Omental fat pad (tissue), 4 donors: ENCODE data around the gene TFDP1. TPM values are rescaled to one million over a fixed set of nuclear protein-coding genes. Genes with fewer than 3 reads are reported as not detected.

ENCODE experiments used
- ATAC-seq: fragments of 150-250 bp; one replicate; pipeline ENCODE4 v1.9.1; 2016; ENCODE audit warnings: mild to moderate bottlenecking, moderate library complexity; ENCODE audit not compliant: low FRiP score
- DNase-seq: peaks from one replicate; pipeline ENCODE4 v3.0.0-alpha.2; 2019; ENCODE audit warnings: low spot score
- CTCF ChIP-seq, 3 donors: fragments of 450-650 bp; IDR thresholded peaks; one replicate each; pipeline ENCODE4 v1.5.1; 2016 to 2017; ENCODE audit warnings: antibody characterized with exemption in 3 of 3, mild to moderate bottlenecking in 3 of 3, moderate library complexity in 2 of 3
- total RNA-seq, 4 donors: library from RNA; depleted of rRNA; stranded (reverse); fragments of >200 nt; gene quantifications; one replicate each; pipeline ENCODE4 v1.1.0, GENCODE V29; 2016

The TFDP1 gene
- total RNA-seq, 4 donors from 2014 or later = 32.6 to 59.6 (median 44.4) TPM

GRCh38 chr13:113550453-113550852, 34.1 kb upstream of the TFDP1 start:
- ATAC-seq (no peak), DNase-seq (no peak)
- TF ChIP-seq CTCF (IDR thresholded peaks at IDR 0.05) = no peak

- TF ChIP-seq CTCF (IDR thresholded peaks at IDR 0.05) = no peak
- ATAC-seq (no peak), DNase-seq (no peak)
These were observed 33.2 kb upstream of the TFDP1 start for GRCh38 chr13:113551081-113552000.

- ATAC-seq (no peak), DNase-seq (no peak)
- no peak for TF ChIP-seq CTCF (IDR thresholded peaks at IDR 0.05)
These were observed 32.5 kb upstream of the TFDP1 start for GRCh38 chr13:113552079-113552478.

- TF ChIP-seq CTCF (IDR thresholded peaks at IDR 0.05) = no peak
- no peak for DNase-seq
- ATAC-seq = no peak
These were observed 31.6 kb upstream of the TFDP1 start for GRCh38 chr13:113552786-113553434.

GRCh38 chr13:113553511-113554332, 30.8 kb upstream of the TFDP1 start:
- no peak for TF ChIP-seq CTCF (IDR thresholded peaks at IDR 0.05)
- ATAC-seq (no peak), DNase-seq (no peak)

- DNase-seq (no peak), ATAC-seq (no peak)
- no peak for TF ChIP-seq CTCF (IDR thresholded peaks at IDR 0.05)
These were observed 30.2 kb upstream of the TFDP1 start for GRCh38 chr13:113554333-113554700.
